Neural cell (in vitro differentiated cells): ENCODE measurements around the gene KLHDC2.
"Not testable (repeated sequence)": the region's sequence is repeated elsewhere in the genome, so short reads cannot be mapped to it uniquely, and the experiment has no call there.

ENCODE experiments used
- EP300 ChIP-seq: fragments of 450-650 bp; conservative IDR thresholded peaks from 2 replicates; pipeline ENCODE4 v1.6.1; 2014; ENCODE audit warnings: antibody characterized with exemption, mild to moderate bottlenecking, moderate library complexity; ENCODE audit not compliant: poor library complexity, severe bottlenecking
- TF ChIP-seq, protein P1 (sequence below): fragments of 450-650 bp; IDR thresholded peaks from 2 replicates; pipeline ENCODE4 v1.5.1; 2014; ENCODE audit warnings: antibody characterized with exemption, mild to moderate bottlenecking, moderate library complexity; ENCODE audit not compliant: poor library complexity, severe bottlenecking

DNA sequence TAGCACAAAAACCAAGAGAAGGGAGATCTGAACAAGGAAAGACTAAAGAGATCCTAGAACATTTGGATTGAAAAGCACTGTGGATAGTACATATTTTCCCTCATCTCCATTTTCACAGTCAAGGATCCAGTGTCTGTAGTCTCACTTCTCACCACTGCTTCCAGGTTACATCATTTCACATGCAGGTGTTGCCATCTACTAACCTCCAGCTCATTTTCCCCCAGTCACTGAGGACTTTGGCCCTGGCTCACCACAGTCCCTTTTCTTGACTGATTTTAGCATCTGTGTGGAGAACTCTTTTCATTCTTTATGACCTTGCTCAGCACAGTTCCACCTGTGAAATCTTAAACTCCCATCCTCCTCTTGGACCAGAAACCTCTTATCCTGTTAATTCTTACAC is 21.5 kb upstream of the KLHDC2 start:
- TF ChIP-seq EP300, result not testable (repeated sequence)
- TF ChIP-seq, protein P1, sequence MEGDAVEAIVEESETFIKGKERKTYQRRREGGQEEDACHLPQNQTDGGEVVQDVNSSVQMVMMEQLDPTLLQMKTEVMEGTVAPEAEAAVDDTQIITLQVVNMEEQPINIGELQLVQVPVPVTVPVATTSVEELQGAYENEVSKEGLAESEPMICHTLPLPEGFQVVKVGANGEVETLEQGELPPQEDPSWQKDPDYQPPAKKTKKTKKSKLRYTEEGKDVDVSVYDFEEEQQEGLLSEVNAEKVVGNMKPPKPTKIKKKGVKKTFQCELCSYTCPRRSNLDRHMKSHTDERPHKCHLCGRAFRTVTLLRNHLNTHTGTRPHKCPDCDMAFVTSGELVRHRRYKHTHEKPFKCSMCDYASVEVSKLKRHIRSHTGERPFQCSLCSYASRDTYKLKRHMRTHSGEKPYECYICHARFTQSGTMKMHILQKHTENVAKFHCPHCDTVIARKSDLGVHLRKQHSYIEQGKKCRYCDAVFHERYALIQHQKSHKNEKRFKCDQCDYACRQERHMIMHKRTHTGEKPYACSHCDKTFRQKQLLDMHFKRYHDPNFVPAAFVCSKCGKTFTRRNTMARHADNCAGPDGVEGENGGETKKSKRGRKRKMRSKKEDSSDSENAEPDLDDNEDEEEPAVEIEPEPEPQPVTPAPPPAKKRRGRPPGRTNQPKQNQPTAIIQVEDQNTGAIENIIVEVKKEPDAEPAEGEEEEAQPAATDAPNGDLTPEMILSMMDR, result not testable (repeated sequence)
